ENCODE data around the gene MSS51.

MSS51 gene

DNA sequence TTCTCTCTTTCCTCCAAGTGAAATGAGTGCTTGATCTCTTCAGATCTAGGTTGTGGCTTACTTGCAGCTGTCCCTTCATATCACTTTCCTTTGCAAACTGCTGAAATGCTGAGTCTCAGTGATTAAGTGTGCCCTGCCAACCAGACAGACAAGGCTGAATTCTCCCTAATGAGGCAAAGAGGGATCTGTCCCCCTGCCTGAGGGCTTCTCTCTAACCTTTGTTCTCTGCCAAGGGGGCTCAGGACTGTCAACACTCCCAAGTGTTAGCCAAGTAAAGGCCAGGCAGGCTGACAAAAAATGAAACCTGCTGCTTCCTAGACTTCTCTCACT is at the start of gene MSS51:
Gene MSS51 (minus strand): TSS at position 24 of the 330 bp plus-strand sequence. CDS start 5,277 bp downstream, outside the sequence.
- no peak for DNase-seq

DNA sequence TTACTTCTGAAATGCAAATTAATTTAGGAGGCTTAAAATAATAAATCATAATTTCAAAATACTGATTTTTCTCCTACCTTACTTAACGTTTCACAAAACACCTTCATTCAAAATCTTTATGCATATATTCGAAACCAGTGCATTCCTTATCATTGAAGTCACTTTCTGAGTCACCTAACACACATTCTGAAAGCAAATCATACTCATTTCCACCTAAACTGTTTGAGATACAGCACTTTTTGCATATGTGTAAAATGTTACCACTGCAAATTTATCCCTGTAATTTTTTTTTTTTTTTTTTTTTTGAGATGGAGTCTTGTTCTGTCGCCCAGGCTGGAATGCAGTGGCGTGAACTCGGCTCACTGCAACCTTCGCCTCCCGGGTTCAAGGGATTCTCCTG is 46.8 kb upstream of the MSS51 start:
- DNase-seq: no peak

DNA sequence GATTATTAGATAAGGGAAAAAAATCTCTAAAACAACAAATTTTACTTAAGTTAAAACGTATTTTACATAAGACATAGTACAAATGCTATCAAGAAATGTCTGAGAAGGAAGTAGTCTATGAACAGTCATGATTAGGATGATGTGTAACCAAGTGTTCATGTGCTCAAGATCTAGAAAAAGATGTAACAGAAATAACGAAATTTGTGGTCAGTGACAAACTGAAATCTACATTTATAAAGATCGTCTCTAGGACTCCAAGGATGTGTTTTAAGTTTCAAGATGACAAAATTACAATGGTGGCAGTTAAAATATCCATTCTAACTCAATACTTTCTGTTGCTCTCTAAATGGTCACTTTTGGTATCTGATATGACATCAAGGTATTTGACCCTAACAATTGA is 45.3 kb upstream of the MSS51 start:
- no peak for DNase-seq

- DNase-seq: no peak
Measured at GRCh38 chr10:73471226-73471625, 37.9 kb upstream of the MSS51 start.

DNA sequence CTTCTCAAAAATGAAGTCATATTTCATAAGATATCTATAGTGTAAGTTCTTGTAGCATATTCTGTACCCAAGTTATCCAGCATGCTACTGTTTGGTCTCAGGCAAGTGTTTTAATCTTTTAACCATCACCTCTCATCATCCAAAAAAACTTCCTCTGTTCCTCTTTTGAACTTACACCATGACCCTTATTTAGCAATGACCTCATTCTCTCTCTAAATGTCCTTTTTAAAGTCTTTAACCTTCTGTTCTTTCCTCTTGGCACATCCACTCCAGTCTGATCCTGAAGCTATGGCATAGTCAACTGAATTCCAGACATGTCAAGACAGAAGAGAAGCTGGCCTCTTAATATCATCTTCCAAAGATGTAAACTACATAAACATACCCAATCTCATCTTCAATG is 36.2 kb upstream of the MSS51 start:
- no peak for DNase-seq

- no peak for DNase-seq
Measured at GRCh38 chr10:73467206-73467605, 33.8 kb upstream of the MSS51 start.

- no peak for DNase-seq
Measured at GRCh38 chr10:73465978-73466726, 32.8 kb upstream of the MSS51 start.

GRCh38 chr10:73460897-73461296 is 27.5 kb upstream of the MSS51 start:
- DNase-seq: no peak

GRCh38 chr10:73459683-73460314 is 26.4 kb upstream of the MSS51 start:
- no peak for DNase-seq

DNA sequence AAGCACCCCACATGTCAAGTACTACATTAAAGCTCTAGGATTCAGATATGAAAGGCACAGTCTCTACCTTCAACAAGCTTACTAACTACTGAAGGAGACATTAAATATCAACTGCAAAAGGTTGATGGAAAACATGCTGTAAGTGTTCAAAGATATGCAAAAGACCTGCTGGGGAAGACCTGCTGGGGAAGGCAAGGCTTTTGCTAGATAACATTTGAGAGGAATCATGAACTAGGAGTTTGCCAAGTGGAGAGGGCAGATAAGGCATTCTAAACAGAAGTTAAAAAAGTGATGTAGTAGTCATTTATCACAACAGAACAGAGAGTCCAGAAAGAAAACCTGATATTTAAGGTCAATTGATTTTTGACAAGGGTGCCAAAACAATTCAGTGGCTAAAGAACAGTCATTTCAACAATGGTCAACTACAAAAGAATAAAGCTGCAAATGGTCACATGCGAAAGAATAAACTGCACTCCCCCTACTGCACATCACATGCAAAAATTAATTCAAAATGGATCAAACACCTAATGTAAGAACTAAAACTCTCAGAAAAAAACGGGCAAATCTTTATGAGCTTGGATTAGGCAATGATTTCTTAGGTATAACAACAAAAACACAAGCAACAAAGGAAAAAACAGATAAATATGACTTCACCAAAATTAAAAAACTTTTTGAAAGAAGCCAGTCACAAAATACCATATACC is 23.0 kb upstream of the MSS51 start:
- DNase-seq: no peak

DNA sequence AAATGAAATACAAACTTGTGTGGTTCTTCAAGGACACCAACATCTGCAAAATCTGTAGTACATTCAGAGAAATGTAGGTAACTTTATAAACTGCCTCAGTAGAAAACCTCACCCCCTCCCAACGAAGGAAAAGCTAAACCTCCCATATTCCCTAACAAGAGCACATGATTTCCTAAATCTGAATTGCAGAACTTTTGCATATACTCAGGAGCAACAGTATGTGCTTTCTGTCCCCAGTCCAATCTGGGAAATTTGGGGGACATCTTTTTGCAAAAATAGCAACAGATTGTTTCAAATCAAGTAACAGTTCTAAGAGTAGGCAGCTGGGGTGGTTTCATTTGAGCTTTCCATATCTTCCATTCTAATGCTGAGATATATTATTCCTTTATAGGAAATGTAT is 15.8 kb upstream of the MSS51 start:
- no peak for DNase-seq

DNA sequence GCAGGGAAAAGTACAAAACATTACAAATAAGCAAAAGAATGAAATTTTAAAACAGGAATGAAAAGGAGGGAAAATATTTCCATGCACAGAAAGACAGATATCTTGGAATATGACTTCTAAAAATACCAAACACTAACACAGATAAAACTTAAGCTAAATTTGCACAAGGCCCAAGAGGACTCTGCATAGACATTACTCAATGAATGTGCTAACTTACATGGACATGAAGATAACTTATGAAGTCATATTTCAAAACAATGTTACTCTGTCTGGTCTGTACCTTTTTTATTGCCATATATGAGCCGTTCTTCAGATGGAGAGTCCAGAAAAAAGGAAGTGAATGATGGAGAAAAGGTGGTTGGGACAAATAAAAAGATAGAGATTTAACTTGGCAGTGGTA is 15.0 kb upstream of the MSS51 start:
- no peak for DNase-seq

DNA sequence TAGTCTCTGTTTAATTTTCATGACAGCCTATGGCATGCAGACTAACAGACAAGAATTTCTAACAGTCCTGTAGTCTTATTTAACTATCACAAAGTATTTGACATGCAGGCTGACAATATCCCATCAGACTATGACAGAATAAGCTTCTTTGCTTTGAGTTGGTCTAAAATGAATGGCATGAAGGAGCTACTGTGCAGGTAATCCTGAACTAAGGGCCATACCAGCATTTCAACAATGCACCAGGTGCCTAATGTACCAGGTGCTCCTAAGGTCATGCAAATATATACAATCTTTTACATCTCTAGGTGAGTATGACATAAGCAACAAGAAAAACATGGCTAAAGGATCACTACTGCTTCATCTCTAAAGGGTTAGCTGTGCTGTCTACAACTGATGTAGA is 13.6 kb upstream of the MSS51 start:
- no peak for DNase-seq

- DNase-seq: no peak
Measured at GRCh38 chr10:73444457-73444856, 11.1 kb upstream of the MSS51 start.

DNA sequence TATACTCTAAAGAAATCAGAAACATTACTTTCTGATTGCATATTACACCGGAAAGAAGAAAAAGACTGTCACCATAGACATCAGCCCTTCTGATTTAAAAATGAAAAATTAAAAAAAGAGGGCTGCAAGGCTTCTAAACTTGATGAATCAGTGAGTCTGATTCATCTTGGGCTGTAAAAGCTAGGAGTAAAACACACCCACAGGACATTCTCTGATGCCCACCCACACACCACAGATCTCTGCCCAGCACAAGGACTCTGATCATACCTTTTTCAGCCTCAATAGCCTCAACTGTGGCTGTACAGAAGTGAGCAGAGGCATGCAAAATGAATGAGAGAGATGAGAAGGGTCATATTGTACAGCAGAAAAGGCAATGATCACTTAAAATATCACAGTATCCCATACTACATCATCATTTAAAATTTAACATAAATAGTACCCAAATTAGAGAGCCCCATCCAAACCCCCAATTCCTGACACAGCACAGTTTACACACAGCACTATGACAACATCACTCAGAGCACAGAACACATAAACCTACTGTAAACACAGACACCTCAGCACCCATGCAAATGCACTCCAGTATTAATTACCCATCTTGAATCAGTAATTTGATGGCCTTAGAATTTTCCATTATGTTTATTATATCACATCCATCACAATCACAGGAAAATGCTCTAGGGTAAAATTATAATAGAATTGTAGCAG is 6.4 kb upstream of the MSS51 start:
- no peak for DNase-seq

DNA sequence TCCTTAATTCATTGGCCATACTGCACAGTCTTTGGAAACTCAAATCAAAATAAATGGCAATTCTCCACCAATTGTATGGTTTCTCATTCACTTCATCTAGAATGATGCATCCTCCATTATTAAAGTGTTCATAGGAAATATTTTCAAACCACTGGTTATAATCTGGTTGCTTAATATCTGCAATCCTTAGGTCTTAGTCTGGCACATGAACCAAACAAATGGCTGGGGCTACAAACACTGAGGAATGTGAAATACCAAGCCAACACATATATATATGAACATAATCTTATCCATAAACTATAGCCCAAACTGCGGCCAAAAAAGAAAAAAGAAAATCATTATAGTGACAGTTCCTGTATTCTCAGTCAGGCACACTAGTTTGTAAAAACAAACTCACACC is 5.7 kb upstream of the MSS51 start:
- no peak for DNase-seq

- DNase-seq: no peak
Measured at GRCh38 chr10:73432646-73433537, 469 bp downstream of the MSS51 start.

GRCh38 chr10:73426318-73426717 is 7.0 kb downstream of the MSS51 start:
- DNase-seq: no peak

GRCh38 chr10:73424478-73424877 is 8.9 kb downstream of the MSS51 start:
- DNase-seq: no peak

GRCh38 chr10:73423309-73423708 is 10.1 kb downstream of the MSS51 start:
- no peak for DNase-seq

GRCh38 chr10:73416571-73416970 is 16.8 kb downstream of the MSS51 start:
- no peak for DNase-seq

DNA sequence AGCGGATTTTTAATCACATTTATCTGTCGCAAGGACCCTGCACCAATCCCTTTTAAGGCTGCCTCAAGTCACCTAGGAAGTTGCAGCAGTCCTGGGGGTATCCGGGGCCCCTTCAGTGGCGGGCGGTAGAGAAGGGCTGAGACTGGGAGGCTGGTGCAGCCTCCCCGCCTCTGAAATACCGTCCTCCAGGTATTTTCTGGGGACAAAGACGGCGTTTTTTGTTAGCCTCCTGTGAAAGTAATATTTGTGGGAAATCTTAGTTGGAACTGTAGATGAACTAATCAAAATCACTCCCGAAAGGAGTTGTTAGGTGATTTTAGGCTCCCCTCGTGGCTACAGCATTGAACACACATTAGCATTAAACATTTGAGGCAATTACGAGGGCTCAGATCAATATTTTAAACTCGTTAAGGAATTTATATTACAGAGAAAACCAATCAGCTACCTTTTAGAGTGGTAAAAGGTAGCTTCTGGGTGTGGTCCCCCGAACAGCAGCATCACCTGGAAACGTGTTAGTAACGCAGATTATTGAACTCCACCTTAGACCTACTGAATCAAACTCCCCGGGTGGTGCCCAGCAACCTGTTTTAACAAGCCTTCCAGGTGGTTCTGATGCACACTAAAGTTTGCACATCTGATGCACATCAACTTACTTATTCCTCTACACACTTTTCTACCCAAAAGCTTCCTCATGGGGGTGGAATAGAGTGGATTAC is 19.0 kb downstream of the MSS51 start:
- DNase-seq: no peak

All from NCI-H187 (cell line).